Activated T-cell treated with anti-CD3 and anti-CD28 coated beads for 24 hours (primary cell): ENCODE measurements around the gene N4BP2L1.

Experiments
- DNase-seq: peaks from one replicate; pipeline ENCODE4 v3.0.0-alpha.2; 2020; ENCODE audit warnings: low read depth

Gene N4BP2L1

GRCh38 chr13:32431361-32431760 lies 3.4 kb upstream of the N4BP2L1 start:
- no peak for DNase-seq

DNA sequence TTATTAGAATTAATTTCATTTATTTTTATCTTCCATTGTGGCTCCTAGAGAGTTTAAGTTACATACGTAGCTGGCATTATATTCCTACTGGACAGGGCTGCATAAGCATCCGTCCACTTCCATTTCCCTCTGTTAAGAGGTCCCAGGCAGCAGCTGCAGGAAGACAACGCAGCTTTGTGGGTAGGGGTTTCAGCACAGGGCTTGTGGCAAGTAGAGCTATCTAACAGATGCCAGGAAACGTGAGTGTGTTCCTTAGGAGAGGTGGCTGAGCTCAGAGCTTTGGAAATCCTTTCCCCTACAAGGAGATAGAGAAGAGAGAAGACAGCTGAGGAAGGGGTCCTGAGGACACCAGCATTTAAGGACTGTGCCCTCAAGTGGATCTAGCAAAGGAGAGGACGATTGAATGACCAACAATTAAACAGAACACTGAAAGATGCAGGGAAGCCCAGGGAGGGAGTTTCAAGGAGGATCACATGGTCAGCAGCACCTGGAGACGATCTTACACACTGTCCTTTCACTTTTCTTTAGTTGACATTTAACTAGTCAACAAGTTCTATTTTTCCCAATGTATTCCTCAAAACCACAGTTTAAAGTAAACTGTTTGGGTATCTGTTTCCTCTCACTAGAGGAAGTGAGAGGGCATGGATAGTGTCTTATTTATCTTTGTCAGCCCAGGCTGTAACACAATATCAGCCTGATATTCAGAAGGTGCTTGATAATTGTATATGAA lies 2.3 kb upstream of the N4BP2L1 start:
- DNase-seq, result no peak

DNA sequence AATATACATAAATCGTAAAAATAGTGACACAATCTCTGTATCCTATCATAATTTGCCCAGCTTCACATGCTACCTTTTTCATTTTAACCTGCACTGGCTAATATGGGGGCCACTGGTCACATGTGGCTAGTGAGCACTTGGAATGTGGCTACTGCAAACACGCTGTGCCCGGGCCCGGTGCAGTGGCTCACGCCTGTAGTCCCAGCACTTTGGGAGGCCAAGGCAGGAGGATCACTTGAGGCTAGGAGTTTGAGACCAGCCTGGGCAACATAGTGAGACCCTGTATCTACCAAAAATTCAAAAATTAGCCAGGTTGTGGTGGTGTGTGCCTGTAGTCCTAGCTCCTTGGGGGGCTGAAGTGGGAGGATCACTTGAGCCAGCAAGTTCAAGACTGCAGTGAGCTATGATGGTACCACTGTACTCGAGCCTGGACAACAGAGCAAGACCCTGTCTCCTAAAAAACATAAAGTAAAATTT lies 1.5 kb upstream of the N4BP2L1 start:
- DNase-seq, result no peak

GRCh38 chr13:32428581-32429432 lies 877 bp upstream of the N4BP2L1 start:
- DNase-seq, result no peak

DNA sequence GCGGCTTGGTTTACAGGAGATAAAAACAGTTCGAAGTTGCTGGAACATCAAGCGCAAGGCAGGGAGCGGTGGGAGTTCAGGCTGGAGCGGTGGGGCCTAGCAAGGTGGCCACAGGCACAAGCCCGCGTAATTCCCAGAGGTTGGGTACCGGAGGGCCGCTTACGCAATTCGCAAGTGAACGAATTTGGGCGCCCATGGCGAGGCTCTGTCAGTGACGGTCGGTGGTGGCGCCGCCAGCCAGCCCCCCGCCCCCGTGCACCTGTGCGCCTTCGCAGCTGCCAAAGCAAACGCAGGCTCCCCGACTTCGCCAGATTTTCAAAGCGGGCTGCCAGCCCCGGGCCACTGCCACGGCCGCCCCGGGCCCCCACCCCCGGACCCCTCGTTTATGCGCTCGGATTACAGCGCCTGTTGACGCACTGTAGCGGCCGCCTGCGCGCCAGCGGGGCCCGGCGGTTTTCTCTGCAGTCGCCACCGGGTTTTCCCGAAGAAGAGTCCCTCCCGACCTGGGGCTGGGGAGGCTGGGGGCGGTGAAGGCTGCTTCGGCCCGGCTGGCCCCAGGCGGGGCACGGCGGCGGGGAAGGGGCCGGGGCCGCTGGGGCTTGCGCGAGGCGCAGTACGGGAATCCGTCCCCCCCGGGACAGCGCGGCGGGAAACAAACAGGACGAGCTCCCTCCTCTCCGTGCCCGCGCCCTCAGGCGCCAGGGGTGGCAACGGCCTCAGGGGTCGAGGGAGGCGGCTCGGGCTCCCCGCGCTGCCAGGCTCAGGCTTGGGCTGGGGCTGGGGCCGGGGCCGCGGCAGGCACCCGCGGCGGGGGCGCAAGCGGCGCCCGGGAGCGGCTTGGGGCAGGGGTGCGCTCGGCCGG lies 709 bp downstream of the N4BP2L1 start:
- peak; percentile 25 for DNase-seq

GRCh38 chr13:32426191-32426989 lies 1.5 kb downstream of the N4BP2L1 start:
- DNase-seq, result peak; percentile 16

- DNase-seq, result no peak
These were observed 2.8 kb downstream of the N4BP2L1 start for GRCh38 chr13:32425158-32425557.

- no peak for DNase-seq
These were observed 4.3 kb downstream of the N4BP2L1 start for GRCh38 chr13:32423592-32423991.

DNA sequence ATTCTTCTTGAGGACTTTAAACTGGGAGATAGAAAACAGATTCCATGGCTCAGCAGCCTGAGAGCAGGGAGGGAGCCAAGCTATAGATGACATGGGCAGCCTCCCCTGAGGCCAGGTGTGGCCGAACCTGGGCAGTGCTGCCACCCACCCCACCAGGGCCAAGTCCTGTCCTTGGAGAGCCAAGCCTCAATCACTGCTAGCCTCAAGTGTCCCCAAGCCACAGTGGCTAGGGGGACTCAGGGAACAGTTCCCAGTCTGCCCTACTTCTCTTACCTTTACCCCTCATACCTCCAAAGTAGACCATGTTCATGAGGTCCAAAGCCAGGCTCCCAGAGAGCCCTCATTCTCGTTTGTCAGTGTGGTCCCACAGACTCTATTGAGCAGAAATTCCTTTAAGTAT lies 8.1 kb downstream of the N4BP2L1 start:
- DNase-seq, result no peak

- DNase-seq, result no peak
These were observed 9.9 kb downstream of the N4BP2L1 start for GRCh38 chr13:32417995-32418394.

- DNase-seq, result no peak
These were observed 12.9 kb downstream of the N4BP2L1 start for GRCh38 chr13:32415019-32415418.

DNA sequence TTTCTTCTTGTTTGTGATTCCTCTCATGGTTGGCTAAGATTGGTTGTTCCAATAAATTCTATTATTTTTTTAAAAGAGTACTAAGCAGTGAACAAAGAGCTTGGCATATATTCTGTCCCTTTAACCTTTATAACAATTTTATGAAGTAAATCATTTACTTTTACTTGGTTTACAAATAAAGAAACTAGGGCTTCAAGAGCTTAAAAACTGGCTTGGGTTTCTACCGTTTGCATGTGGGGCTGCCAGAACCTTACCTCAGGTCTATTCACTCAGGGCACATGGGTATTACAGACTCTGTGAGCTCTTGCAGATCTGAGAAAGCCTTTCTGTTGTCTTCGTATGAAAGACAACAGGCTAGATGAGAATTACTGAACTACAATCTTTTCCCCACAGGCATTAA lies 13.3 kb downstream of the N4BP2L1 start:
- no peak for DNase-seq

- DNase-seq, result no peak
These were observed 14.6 kb downstream of the N4BP2L1 start for GRCh38 chr13:32413284-32413683.

- no peak for DNase-seq
These were observed 18.1 kb downstream of the N4BP2L1 start for GRCh38 chr13:32409561-32410421.

GRCh38 chr13:32409001-32409313 lies 19.0 kb downstream of the N4BP2L1 start:
- no peak for DNase-seq

DNA sequence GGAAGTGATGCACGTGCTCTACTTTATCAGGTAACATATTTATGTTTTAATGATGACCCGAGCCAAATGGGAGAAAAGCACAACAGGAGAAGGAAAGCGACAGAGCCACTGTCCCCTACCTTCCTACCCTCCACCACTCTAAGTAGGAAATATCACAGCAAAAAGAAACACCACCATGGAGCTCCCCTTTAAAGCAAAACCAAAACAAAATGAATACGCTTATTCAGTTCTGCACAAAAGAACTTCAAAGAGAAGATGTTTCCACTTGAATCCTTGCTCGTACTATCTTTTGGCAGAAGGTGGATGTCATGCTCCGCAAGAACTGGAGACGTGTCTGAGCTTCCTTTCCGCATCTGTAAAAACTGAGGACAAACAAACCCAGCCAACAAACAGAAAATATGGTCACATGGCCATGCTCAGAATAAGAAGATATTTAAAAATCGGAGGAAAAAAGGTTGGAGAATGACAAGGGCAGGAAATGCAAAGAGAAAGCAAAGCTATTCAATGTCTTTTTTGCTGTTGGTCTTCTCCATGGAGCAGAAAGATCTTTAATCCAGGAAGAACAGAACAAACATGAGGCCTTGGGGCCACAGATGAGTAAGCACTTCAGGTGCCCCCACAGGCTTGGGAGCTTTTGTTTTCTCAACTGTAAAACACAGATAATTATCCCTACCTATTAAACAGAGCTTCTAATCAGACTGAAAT lies 19.5 kb downstream of the N4BP2L1 start:
- no peak for DNase-seq

DNA sequence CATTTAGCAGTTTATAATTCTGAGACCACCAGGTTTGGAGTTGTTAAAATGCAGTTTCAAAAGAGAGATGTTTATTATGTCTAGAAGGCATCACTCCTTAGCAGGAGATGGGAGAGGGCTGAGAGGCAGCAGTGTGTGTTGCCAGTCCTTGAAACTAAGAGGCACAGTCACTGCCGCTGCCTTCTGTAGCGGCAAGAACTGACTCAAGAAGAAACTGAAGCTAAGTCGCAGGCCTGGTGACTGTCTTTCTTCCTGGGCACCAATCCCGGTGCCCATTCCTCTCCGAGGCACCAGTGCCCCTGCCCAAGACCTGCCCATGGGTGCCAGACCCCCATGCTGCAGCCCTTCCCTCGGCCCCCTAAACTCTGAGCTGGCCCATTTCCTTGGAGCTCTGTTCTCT lies 20.1 kb downstream of the N4BP2L1 start:
- DNase-seq, result no peak

DNA sequence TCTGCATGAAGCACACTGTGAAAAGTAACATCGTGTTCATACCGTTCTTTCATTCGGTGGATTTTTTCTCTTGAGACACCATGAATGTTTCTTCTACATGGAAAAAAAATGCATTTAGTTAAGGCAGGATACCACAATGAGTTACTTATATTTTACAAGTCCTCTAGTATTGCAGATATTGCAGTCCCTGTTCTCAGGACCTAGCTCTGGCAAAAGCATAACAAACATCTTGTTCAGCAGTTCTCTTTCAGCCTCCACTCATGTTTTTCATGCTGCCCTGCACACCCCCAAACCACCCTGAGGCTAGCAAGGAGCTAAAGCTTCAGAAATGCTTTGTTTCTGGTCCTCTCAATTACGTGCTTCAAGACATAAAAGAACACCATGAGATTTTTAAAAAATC lies 24.8 kb downstream of the N4BP2L1 start:
- DNase-seq, result no peak

- DNase-seq, result no peak
These were observed 36.8 kb downstream of the N4BP2L1 start for GRCh38 chr13:32391101-32391619.

DNA sequence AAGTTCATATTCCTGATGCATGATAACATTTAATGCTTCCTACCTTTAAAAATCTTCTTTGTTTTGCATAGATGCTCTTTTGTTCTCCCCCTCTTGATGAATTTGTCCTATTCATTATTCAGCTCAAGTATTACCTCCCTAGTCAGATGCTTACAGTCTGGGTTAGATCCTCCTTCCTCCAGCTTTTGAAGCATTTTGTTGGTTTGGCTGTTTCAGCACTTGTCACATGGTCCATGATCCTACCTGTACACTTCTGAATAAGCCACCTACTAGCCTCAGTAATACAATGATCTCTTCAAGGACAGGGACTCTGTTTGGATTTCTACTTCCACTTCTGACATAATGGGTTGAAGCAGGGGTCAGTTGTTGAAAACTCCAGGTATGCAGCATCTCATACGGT lies 37.4 kb downstream of the N4BP2L1 start:
- no peak for DNase-seq
